Right lobe of liver (tissue), 4 donors: ENCODE measurements around the gene ALOX5.
"Not testable (repeated sequence)": the region's sequence is repeated elsewhere in the genome, so short reads cannot be mapped to it uniquely, and the experiment has no call there.

Source experiments
- POLR2A ChIP-seq: fragments of 450-650 bp; IDR thresholded peaks from one replicate; pipeline ENCODE4 v1.6.1; 2017; ENCODE audit warnings: antibody characterized with exemption, mild to moderate bottlenecking
- TF ChIP-seq, protein P1 (sequence below), 4 donors: fragments of 200-600 bp in 3 of 4; fragments of 450-650 bp in 1 of 4; IDR thresholded peaks; one replicate each; pipeline versions ENCODE4 v1.5.1 to v1.8.0; 2016 to 2022; ENCODE audit warnings: antibody characterized with exemption in 4 of 4, mild to moderate bottlenecking in 2 of 4
- donor health status: DM: no; HTN: no; CAD: no.
- donor health status: DM: no; HTN: no; CAD: no.
- donor health status: DM: no; HTN: yes; CAD: no.

- TF ChIP-seq, protein P1, sequence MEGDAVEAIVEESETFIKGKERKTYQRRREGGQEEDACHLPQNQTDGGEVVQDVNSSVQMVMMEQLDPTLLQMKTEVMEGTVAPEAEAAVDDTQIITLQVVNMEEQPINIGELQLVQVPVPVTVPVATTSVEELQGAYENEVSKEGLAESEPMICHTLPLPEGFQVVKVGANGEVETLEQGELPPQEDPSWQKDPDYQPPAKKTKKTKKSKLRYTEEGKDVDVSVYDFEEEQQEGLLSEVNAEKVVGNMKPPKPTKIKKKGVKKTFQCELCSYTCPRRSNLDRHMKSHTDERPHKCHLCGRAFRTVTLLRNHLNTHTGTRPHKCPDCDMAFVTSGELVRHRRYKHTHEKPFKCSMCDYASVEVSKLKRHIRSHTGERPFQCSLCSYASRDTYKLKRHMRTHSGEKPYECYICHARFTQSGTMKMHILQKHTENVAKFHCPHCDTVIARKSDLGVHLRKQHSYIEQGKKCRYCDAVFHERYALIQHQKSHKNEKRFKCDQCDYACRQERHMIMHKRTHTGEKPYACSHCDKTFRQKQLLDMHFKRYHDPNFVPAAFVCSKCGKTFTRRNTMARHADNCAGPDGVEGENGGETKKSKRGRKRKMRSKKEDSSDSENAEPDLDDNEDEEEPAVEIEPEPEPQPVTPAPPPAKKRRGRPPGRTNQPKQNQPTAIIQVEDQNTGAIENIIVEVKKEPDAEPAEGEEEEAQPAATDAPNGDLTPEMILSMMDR (IDR thresholded peaks at IDR 0.05) = not testable (repeated sequence)
- not testable (repeated sequence) for TF ChIP-seq POLR2A
Measured at GRCh38 chr10:45367643-45368042, 6.4 kb upstream of the ALOX5 start.
